ENCODE measurements around the gene TBC1D1. TPM values are rescaled to one million over a fixed set of nuclear protein-coding genes. Genes with fewer than 3 reads are reported as not detected.

Gene TBC1D1
- total and polyA plus RNA-seq, 2 of the 8 experiments (the other 6 are each of a cell fraction or from before 2014, with no cell fraction given): 96.9 to 162 TPM

DNA sequence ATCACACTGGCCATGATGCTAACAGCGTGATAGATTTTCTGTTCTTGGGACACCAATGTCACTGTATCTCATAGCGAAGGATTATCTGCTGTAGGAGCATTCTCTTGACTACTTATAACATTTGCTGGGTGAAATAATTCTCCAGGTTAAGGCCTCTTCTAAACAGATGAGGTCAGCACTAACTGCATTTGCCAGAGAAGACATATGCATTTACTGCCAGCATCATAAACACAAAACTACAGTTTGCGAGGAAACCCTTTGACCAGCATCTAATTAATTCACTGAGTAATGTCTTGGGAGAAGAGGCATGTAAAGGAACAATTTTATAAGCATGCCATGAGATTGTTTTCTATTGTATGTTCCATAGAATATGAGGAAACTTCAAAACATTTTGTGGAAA is 13.9 kb downstream of the TBC1D1 start:
- Histone ChIP-seq H3K23me2 (ENCODE audit: low read depth, low read length) (no peaks in the 10 kb centered on the region), H3K4me1 (replicated peaks in 1 of 4; ENCODE audit: control insufficient read depth in 3 of 4, insufficient read depth in 4 of 4, low read length in 3 of 4) (peaks cover 0 to 7% (median 1%) of the 10 kb centered on the region in 4 experiments; a peak in 5 of 7 replicates), H2BK12ac (ENCODE audit: low read depth, low read length) (no peak overlapping the region), H3K14ac (ENCODE audit: insufficient read length) (no peak overlapping the region), H3K79me1 (ENCODE audit: low read depth, low read length) (no peaks in the 10 kb centered on the region), H3K23ac (ENCODE audit: insufficient read length) (no peak overlapping the region), H4K5ac (ENCODE audit: insufficient read length, low read depth, low read length) (no peak overlapping the region), H3K4me3 (ENCODE audit: extremely low read depth in 1 of 4, insufficient read depth in 2 of 4, low read depth in 3 of 4, low read length in 4 of 4) (no peak overlapping the region), H3K56ac (replicated peaks; ENCODE audit: insufficient read length, low read depth, low read length) (no peak overlapping the region), H3K9ac (replicated peaks in 1 of 4; ENCODE audit: extremely low read depth in 1 of 4, low read depth in 3 of 4, low read length in 3 of 4) (no peak overlapping the region), H4K91ac (replicated peaks; ENCODE audit: insufficient read length, low read length) (no peak overlapping the region), H2BK15ac (ENCODE audit: low read length) (no peak overlapping the region), H2BK20ac (ENCODE audit: low read length) (no peak overlapping the region), H3K9me3 (ENCODE audit: insufficient read depth in 2 of 2, low read depth in 1 of 2, low read length in 1 of 2) (no peaks in the 10 kb centered on the region), H4K8ac (ENCODE audit: extremely low read depth, insufficient read depth, low read length) (no peak overlapping the region), H3K79me2 (ENCODE audit: control insufficient read depth in 1 of 2, insufficient read depth in 2 of 2, low read length in 2 of 2) (no peaks in the 10 kb centered on the region), H3K4ac (replicated peaks; ENCODE audit: insufficient read length, low read depth, low read length) (no peak overlapping the region), H4K20me1 (replicated peaks in 1 of 2; ENCODE audit: control insufficient read depth in 1 of 2, insufficient read depth in 2 of 2, low read length in 2 of 2) (no peaks in the 10 kb centered on the region), H3K4me2 (ENCODE audit: insufficient read depth in 1 of 2, low read depth in 2 of 2, low read length in 2 of 2) (no peak overlapping the region), H2BK5ac (ENCODE audit: low read depth, low read length) (no peak overlapping the region), H2AK5ac (ENCODE audit: low read depth, low read length) (no peak overlapping the region), H3K27me3 (replicated peaks in 1 of 4; ENCODE audit: control insufficient read depth in 3 of 4, extremely low read depth in 1 of 4, insufficient read depth in 3 of 4, low read length in 3 of 4) (no peaks in the 10 kb centered on the region), H3K18ac (ENCODE audit: extremely low read depth, low read length) (no peak overlapping the region), H3K36me3 (ENCODE audit: control insufficient read depth in 2 of 4, insufficient read depth in 4 of 4, low read length in 3 of 4) (no peaks in the 10 kb centered on the region), H2AFZ (ENCODE audit: low read length) (no peak overlapping the region), H2BK120ac (replicated peaks; ENCODE audit: low read depth, low read length) (no peak overlapping the region), H3K27ac (ENCODE audit: low read depth, low read length) (no peak overlapping the region)
- ChIA-PET CTCF (ENCODE audit: partially characterized antibody) (no interaction called here), POLR2A (ENCODE audit: partially characterized antibody) (no interaction called here)
- WGBS, 2 experiments (ENCODE audit: extremely low coverage in 1 of 2, insufficient coverage in 1 of 2, insufficient read length in 1 of 2, insufficient replicate concordance in 2 of 2, low coverage in 1 of 2, low lambda C conversion rate in 2 of 2, missing lambda C conversion rate in 1 of 2): 95% methylated on average over 3 of the region's 3 CpGs; no CpG with 5 or more reads in 1 of the 2 experiments
- no peak for FAIRE-seq
- DNase-seq (ENCODE audit: low read depth in 1 of 2, low spot score in 2 of 2): no peak
- no peak for TF ChIP-seq SAP30 (IDR thresholded peaks at IDR 0.05; ENCODE audit: insufficient read depth, insufficient replicate concordance, low read length)
- no peak for TF ChIP-seq GTF2F1 (IDR thresholded peaks at IDR 0.05; ENCODE audit: borderline replicate concordance, low read depth, low read length)
- TF ChIP-seq SP1 (IDR thresholded peaks at IDR 0.05; ENCODE audit: low read depth, low read length): no peak
- no peak for TF ChIP-seq CTBP2 (IDR thresholded peaks at IDR 0.05; ENCODE audit: borderline replicate concordance, insufficient read depth, insufficient read length, low read length)
- TF ChIP-seq, protein P1, sequence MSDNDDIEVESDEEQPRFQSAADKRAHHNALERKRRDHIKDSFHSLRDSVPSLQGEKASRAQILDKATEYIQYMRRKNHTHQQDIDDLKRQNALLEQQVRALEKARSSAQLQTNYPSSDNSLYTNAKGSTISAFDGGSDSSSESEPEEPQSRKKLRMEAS (IDR thresholded peaks at IDR 0.05): no peak
- TF ChIP-seq USF2 (IDR thresholded peaks at IDR 0.05; ENCODE audit: low read length): no peak
- no peak for TF ChIP-seq TEAD4 (IDR thresholded peaks at IDR 0.05; ENCODE audit: low read depth, low read length)
- TF ChIP-seq CHD1 (IDR thresholded peaks at IDR 0.05; ENCODE audit: low read depth, low read length): no peak
- no peak for TF ChIP-seq TCF12 (IDR thresholded peaks at IDR 0.05; ENCODE audit: low read depth, low read length)
- TF ChIP-seq EGR1 (IDR thresholded peaks at IDR 0.05; ENCODE audit: borderline replicate concordance, low read depth, low read length): no peak
- no peak for TF ChIP-seq KDM4A (IDR thresholded peaks at IDR 0.05; ENCODE audit: low read depth, low read length, severe bottlenecking)
- TF ChIP-seq SUZ12 (IDR thresholded peaks at IDR 0.05; ENCODE audit: low read length): no peak
- TF ChIP-seq, protein P2, sequence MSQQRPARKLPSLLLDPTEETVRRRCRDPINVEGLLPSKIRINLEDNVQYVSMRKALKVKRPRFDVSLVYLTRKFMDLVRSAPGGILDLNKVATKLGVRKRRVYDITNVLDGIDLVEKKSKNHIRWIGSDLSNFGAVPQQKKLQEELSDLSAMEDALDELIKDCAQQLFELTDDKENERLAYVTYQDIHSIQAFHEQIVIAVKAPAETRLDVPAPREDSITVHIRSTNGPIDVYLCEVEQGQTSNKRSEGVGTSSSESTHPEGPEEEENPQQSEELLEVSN (IDR thresholded peaks at IDR 0.05): no peak
